ENCODE results near the gene FBN2.

- TF ChIP-seq, protein P1, sequence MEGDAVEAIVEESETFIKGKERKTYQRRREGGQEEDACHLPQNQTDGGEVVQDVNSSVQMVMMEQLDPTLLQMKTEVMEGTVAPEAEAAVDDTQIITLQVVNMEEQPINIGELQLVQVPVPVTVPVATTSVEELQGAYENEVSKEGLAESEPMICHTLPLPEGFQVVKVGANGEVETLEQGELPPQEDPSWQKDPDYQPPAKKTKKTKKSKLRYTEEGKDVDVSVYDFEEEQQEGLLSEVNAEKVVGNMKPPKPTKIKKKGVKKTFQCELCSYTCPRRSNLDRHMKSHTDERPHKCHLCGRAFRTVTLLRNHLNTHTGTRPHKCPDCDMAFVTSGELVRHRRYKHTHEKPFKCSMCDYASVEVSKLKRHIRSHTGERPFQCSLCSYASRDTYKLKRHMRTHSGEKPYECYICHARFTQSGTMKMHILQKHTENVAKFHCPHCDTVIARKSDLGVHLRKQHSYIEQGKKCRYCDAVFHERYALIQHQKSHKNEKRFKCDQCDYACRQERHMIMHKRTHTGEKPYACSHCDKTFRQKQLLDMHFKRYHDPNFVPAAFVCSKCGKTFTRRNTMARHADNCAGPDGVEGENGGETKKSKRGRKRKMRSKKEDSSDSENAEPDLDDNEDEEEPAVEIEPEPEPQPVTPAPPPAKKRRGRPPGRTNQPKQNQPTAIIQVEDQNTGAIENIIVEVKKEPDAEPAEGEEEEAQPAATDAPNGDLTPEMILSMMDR (conservative IDR thresholded peaks at IDR 0.05 in 1 of 2, IDR thresholded peaks at IDR 0.05 in 1 of 2; ENCODE audit: low read depth in 1 of 2, low read length in 2 of 2): no peak
- no peak for TF ChIP-seq EZH2 (IDR thresholded peaks at IDR 0.05; ENCODE audit: low read length, missing control alignments)
Observed at GRCh38 chr5:128516978-128517377, 21.1 kb downstream of the FBN2 start.

Measured in fibroblast of lung (primary cell).